GM12878 (cell line): ENCODE data around the gene CACNA2D3. TPM values are rescaled to one million over a fixed set of nuclear protein-coding genes. Genes with fewer than 3 reads are reported as not detected.

Experiments
- ATAC-seq: fragments of 200-7000 bp; cut with Tn5 transposase; 3 replicates; pipeline ENCODE4 v1.9.1; 2020; ENCODE audit warnings: mild to moderate bottlenecking, moderate library complexity
- BruUV-seq: library from RNA; stranded (reverse); fragments of 400-500 nt; replicated peaks from 2 replicates; lab custom pipeline; 2021; lab: Mats Ljungman, UMichigan
- CTCF ChIA-PET: fragments of 300-600 bp; sonication (Branson Sonifier 250); formaldehyde crosslinking; extraction: SDS; loops from one replicate; lab custom pipeline; 2021; ENCODE audit warnings: inconsistent platforms; lab: Yijun Ruan, JAX
- POLR2A ChIA-PET: fragments of 350-600 bp; formaldehyde crosslinking; extraction: SDS; loops from one replicate; lab custom pipeline; 2021; ENCODE audit warnings: inconsistent platforms; lab: Charles Lee
- RAD21 ChIA-PET: fragments of 300-600 bp; sonication (Branson Sonifier 250); formaldehyde crosslinking; loops from one replicate; lab custom pipeline; 2023; ENCODE audit warnings: antibody characterized with exemption; ENCODE audit not compliant: unreplicated experiment; lab: Charles Lee
- SMC1A ChIA-PET: fragments of 300-600 bp; sonication (Branson Sonifier 250); formaldehyde crosslinking; loops from one replicate; lab custom pipeline; 2023; ENCODE audit not compliant: unreplicated experiment, uncharacterized antibody; lab: Charles Lee
- DNase-seq: peaks from one replicate; pipeline ENCODE4 v3.0.0-alpha.2; 2011; ENCODE audit warnings: low read depth, low spot score
- FAIRE-seq: peaks from 3 replicates; lab custom pipeline; 2011; peaks lifted over from hg19 to GRCh38; lab: Jason Lieb, UNC
- H2AFZ ChIP-seq: 2 replicates; pipeline ENCODE4 v1.6.0; 2011; ENCODE audit warnings: low read depth, low read length, control low read depth; ENCODE audit not compliant: control insufficient read depth
- H3K27ac ChIP-seq: 2 replicates; pipeline ENCODE4 v1.5.1; 2011; ENCODE audit warnings: control low read depth; ENCODE audit not compliant: control insufficient read depth, insufficient read depth
- H3K27me3 ChIP-seq, 2 experiments: replicated peaks in 1 of 2; 2 replicates each; pipeline versions ENCODE4 v1.6.0 to v1.6.1; 2011; ENCODE audit warnings: low read length in 1 of 2; ENCODE audit not compliant: control insufficient read depth in 2 of 2, insufficient read depth in 2 of 2
- H3K36me3 ChIP-seq, 2 experiments: 2 replicates each; pipeline ENCODE4 v1.5.1; 2011; ENCODE audit warnings: low read length in 1 of 2; ENCODE audit not compliant: control insufficient read depth in 2 of 2, insufficient read depth in 2 of 2
- H3K4me1 ChIP-seq: 2 replicates; pipeline ENCODE4 v1.6.1; 2011; ENCODE audit warnings: mild to moderate bottlenecking, low read length, moderate library complexity, mixed read lengths; ENCODE audit not compliant: control insufficient read depth, insufficient read depth
- H3K4me2 ChIP-seq: 2 replicates; pipeline ENCODE4 v1.6.0; 2011; ENCODE audit warnings: control low read depth; ENCODE audit not compliant: control insufficient read depth, insufficient read depth
- H3K4me3 ChIP-seq: fragments of 200-600 bp; sonication (generic); 2 replicates; pipeline ENCODE4 v1.5.1; 2016
- H3K79me2 ChIP-seq: 2 replicates; pipeline ENCODE4 v1.6.0; 2011; ENCODE audit warnings: low read length; ENCODE audit not compliant: control insufficient read depth, insufficient read depth
- H3K9ac ChIP-seq: 2 replicates; pipeline ENCODE4 v1.8.0; 2011; ENCODE audit warnings: low read length, control low read depth, mixed read lengths; ENCODE audit not compliant: control insufficient read depth, insufficient read depth
- H3K9me3 ChIP-seq: replicated peaks from 3 replicates; pipeline ENCODE4 v1.5.1; 2011; ENCODE audit warnings: mild to moderate bottlenecking, low read length; ENCODE audit not compliant: control insufficient read depth, insufficient read depth
- H4K20me1 ChIP-seq: 2 replicates; pipeline ENCODE4 v1.6.0; 2011; ENCODE audit not compliant: control insufficient read depth, insufficient read depth
- BACH1 ChIP-seq: fragments of 450-650 bp; IDR thresholded peaks from 2 replicates; pipeline ENCODE4 v1.6.1; 2017; ENCODE audit warnings: mild to moderate bottlenecking, borderline replicate concordance
- BRCA1 ChIP-seq: IDR thresholded peaks from 2 replicates; pipeline ENCODE4 v1.6.1; 2011; ENCODE audit warnings: low read depth, low read length, improper control_type of control experiment
- CEBPB ChIP-seq, 2 experiments: fragments of 150-350 bp in 1 of 2; IDR thresholded peaks; 2 replicates each; pipeline ENCODE4 v1.6.1; 2012 to 2014; ENCODE audit warnings: low read depth in 2 of 2, low read length in 2 of 2, borderline replicate concordance in 1 of 2, inconsistent platforms in 1 of 2
- IRF3 ChIP-seq: fragments of 450-650 bp; IDR thresholded peaks from 2 replicates; pipeline ENCODE4 v1.6.1; 2014; ENCODE audit warnings: mild to moderate bottlenecking
- JUND ChIP-seq: IDR thresholded peaks from 2 replicates; pipeline ENCODE4 v1.6.1; 2012; ENCODE audit warnings: low read depth, mild to moderate bottlenecking, low read length, improper control_type of control experiment, moderate library complexity
- KAT2A ChIP-seq: conservative IDR thresholded peaks from 2 replicates; pipeline ENCODE4 v1.6.1; 2011; ENCODE audit warnings: low read depth, low read length; ENCODE audit not compliant: control insufficient read depth
- KLF5 ChIP-seq: fragments of 450-650 bp; IDR thresholded peaks from 2 replicates; pipeline ENCODE4 v1.6.1; 2014; ENCODE audit warnings: mild to moderate bottlenecking; ENCODE audit not compliant: partially characterized antibody
- MAX ChIP-seq: IDR thresholded peaks from 2 replicates; pipeline ENCODE4 v1.6.1; 2012; ENCODE audit warnings: low read depth, low read length, improper control_type of control experiment
- MTA3 ChIP-seq: IDR thresholded peaks from 2 replicates; pipeline ENCODE4 v1.6.1; 2012; ENCODE audit warnings: low read length, inconsistent platforms, borderline replicate concordance
- PAX8 ChIP-seq: fragments of 450-650 bp; IDR thresholded peaks from 2 replicates; pipeline ENCODE4 v1.6.1; 2017; ENCODE audit warnings: mild to moderate bottlenecking, moderate library complexity
- POLR2A ChIP-seq: IDR thresholded peaks from 2 replicates; pipeline ENCODE4 v1.6.1; 2011; ENCODE audit warnings: low read depth, mild to moderate bottlenecking, low read length
- POLR2AphosphoS5 ChIP-seq: IDR thresholded peaks from 2 replicates; pipeline ENCODE4 v1.6.1; 2011; ENCODE audit warnings: mild to moderate bottlenecking, low read length, inconsistent platforms
- RB1 ChIP-seq: fragments of 450-650 bp; formaldehyde crosslinking; IDR thresholded peaks from 2 replicates; pipeline ENCODE4 v1.6.1; 2017; ENCODE audit warnings: mild to moderate bottlenecking, borderline replicate concordance
- SRF ChIP-seq, 2 experiments: IDR thresholded peaks; 2 replicates each; pipeline ENCODE4 v1.6.1; 2011; ENCODE audit warnings: low read depth in 2 of 2, low read length in 2 of 2, mild to moderate bottlenecking in 1 of 2, moderate library complexity in 1 of 2
- STAT1 ChIP-seq: fragments of 450-650 bp; conservative IDR thresholded peaks from 2 replicates; pipeline ENCODE4 v1.6.1; 2014; ENCODE audit warnings: antibody characterized with exemption, mild to moderate bottlenecking
- WGBS: methylation state at CpG from one replicate; pipeline ENCODE4 v1.1.6; 2016; ENCODE audit warnings: low lambda C conversion rate; ENCODE audit not compliant: insufficient replicate concordance, insufficient coverage; ENCODE audit errors: missing lambda C conversion rate; 5-methylcytosine and 5-hydroxymethylcytosine counted together
- in situ Hi-C: fragments of 300-500 bp; cut with MboI; formaldehyde crosslinking; loops from 9 replicates; pipeline ENCODE4 v1.14.3; 2018; ENCODE audit warnings: mixed read lengths
- intact Hi-C: fragments of 100-400 bp; cut with micrococcal nuclease; formaldehyde crosslinking; loops from one replicate; pipeline ENCODE4 v1.14.2; 2022; ENCODE audit not compliant: unreplicated experiment
- polyA plus RNA-seq, 11 experiments: library from polyadenylated mRNA; depleted of rRNA in 4 of 11; unstranded in 6 of 11; stranded (reverse) in 5 of 11; fragments of >200 nt; fragmentation: Nextera tagmentation in 4 of 11; fragmentation: Illumina TruSeq in 1 of 11; extraction: Ambion mirVana in 4 of 11; extraction: Trizol in 1 of 11; gene quantifications; 1 replicate in 1 of 11; 2 replicates in 10 of 11; pipeline versions ENCODE4 v1.2.1 to v1.2.3, GENCODE V29; 2011 to 2016; ENCODE audit warnings: inconsistent platforms in 2 of 11, missing spikeins in 2 of 11, low read depth in 1 of 11
- total RNA-seq, 4 experiments: library from RNA; depleted of rRNA in 3 of 4; stranded (reverse); fragments of >200 nt in 3 of 4; fragmentation: Illumina TruSeq in 1 of 4; extraction: Trizol in 1 of 4; gene quantifications; 2 replicates each; pipeline versions ENCODE4 v1.2.1 to v1.2.3, GENCODE V29; 2013 to 2021
- TF ChIP-seq, protein P1 (sequence below): fragments of 450-650 bp; formaldehyde crosslinking; IDR thresholded peaks from 2 replicates; pipeline ENCODE4 v1.4.0; 2022; ENCODE audit warnings: mild to moderate bottlenecking, moderate library complexity

CACNA2D3 gene
- total and polyA plus RNA-seq, 10 of the 15 experiments (the other 5 are each of a cell fraction or from before 2014, with no cell fraction given), result not detected

- ChIA-PET CTCF (no interaction called here), RAD21 (no interaction called here), SMC1A (no interaction called here), POLR2A (no interaction called here)
- ATAC-seq, result no peak
- H4K20me1 ChIP-seq, result no peaks in the 10 kb centered on the region
- FAIRE-seq, result no peak
- H3K36me3 ChIP-seq, result no peaks in the 10 kb centered on the region
- WGBS, result 3% methylated on average over 2 of the region's 2 CpGs
- H3K79me2 ChIP-seq, result no peaks in the 10 kb centered on the region
- no peak for TF ChIP-seq BACH1
- TF ChIP-seq RB1, result no peak
- TF ChIP-seq JUND, result no peak
- no peak for TF ChIP-seq CEBPB (IDR thresholded peaks at IDR 0.05; ENCODE audit: borderline replicate concordance in 1 of 2, low read depth in 2 of 2, low read length in 2 of 2)
- TF ChIP-seq IRF3, result no peak
- no peak for TF ChIP-seq PAX8
- TF ChIP-seq POLR2AphosphoS5, result no peak
- no peak for TF ChIP-seq POLR2A
- H2AFZ ChIP-seq, result no peak overlapping the region
- H3K27me3 ChIP-seq, result no peaks in the 10 kb centered on the region; a peak in 1 of 4 replicates
- no peak overlapping the region for H3K4me3 ChIP-seq
- H3K9ac ChIP-seq, result no peak overlapping the region
- intact Hi-C loops, result no loop called here
- no peaks in the 10 kb centered on the region for H3K9me3 ChIP-seq
- H3K4me2 ChIP-seq, result no peak overlapping the region
- BruUV-seq, result no TSS peak
- in situ Hi-C loops, result no loop called here
- no peak overlapping the region for H3K27ac ChIP-seq
- DNase-seq, result no peak
- no peaks in the 10 kb centered on the region for H3K4me1 ChIP-seq
Measured at GRCh38 chr3:54259636-54260035, 137.3 kb downstream of the CACNA2D3 start.

DNA sequence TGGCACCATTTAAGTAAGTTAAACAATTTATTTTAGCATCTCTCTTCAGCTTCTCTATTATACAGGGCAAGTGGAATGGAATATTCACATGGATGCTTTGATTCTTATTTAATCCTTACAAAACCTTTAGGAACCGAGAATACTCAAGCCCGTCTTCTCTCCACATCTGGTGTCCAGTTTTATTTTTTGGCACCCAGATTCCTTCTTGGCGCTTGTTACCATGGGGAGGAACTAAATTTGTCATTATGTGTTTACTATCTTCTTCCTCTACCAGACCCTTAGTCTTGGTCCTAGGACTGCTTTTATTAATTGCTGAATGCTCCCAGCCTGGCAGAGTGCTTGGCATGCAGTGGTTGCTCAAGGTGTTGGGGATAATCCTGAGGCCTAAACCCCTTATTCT, 138.8 kb downstream of the CACNA2D3 start:
- H3K9ac ChIP-seq, result no peak overlapping the region
- DNase-seq (no peak), FAIRE-seq (no peak), ATAC-seq (no peak)
- no peaks in the 10 kb centered on the region for H3K79me2 ChIP-seq
- no peak overlapping the region for H3K4me2 ChIP-seq
- no peak overlapping the region for H2AFZ ChIP-seq
- H3K36me3 ChIP-seq, result no peaks in the 10 kb centered on the region
- no peak overlapping the region for H3K27ac ChIP-seq
- no peak overlapping the region for H3K4me3 ChIP-seq
- no peaks in the 10 kb centered on the region for H3K9me3 ChIP-seq
- in situ Hi-C loops (no loop called here), intact Hi-C loops (no loop called here)
- CTCF ChIA-PET, result no interaction called here
- no peaks in the 10 kb centered on the region; a peak in 1 of 4 replicates for H3K27me3 ChIP-seq
- 31% methylated on average over 3 of the region's 3 CpGs for WGBS
- POLR2A ChIA-PET, result no interaction called here
- RAD21 ChIA-PET, result no interaction called here
- no peaks in the 10 kb centered on the region for H3K4me1 ChIP-seq
- BruUV-seq, result no TSS peak
- H4K20me1 ChIP-seq, result no peaks in the 10 kb centered on the region
- SMC1A ChIA-PET, result no interaction called here
- no peak for TF ChIP-seq MTA3
- TF ChIP-seq CEBPB (IDR thresholded peaks at IDR 0.05; ENCODE audit: borderline replicate concordance in 1 of 2, low read depth in 2 of 2, low read length in 2 of 2), result no peak
- TF ChIP-seq KAT2A, result no peak
- no peak for TF ChIP-seq BRCA1
- TF ChIP-seq, protein P1, sequence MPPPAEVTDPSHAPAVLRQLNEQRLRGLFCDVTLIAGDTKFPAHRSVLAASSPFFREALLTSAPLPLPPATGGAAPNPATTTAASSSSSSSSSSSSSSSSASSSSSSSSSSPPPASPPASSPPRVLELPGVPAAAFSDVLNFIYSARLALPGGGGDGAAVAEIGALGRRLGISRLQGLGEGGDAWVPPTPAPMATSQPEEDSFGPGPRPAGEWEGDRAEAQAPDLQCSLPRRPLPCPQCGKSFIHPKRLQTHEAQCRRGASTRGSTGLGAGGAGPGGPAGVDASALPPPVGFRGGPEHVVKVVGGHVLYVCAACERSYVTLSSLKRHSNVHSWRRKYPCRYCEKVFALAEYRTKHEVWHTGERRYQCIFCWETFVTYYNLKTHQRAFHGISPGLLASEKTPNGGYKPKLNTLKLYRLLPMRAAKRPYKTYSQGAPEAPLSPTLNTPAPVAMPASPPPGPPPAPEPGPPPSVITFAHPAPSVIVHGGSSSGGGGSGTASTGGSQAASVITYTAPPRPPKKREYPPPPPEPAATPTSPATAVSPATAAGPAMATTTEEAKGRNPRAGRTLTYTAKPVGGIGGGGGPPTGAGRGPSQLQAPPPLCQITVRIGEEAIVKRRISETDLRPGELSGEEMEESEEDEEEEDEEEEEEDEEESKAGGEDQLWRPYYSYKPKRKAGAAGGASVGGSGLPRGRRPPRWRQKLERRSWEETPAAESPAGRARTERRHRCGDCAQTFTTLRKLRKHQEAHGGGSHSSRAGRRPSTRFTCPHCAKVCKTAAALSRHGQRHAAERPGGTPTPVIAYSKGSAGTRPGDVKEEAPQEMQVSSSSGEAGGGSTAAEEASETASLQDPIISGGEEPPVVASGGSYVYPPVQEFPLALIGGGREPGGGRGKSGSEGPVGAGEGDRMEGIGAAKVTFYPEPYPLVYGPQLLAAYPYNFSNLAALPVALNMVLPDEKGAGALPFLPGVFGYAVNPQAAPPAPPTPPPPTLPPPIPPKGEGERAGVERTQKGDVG (CRISPR knock-in tag), result no peak
- no peak for TF ChIP-seq KLF5
- TF ChIP-seq STAT1, result no peak
- no peak for TF ChIP-seq MAX
- TF ChIP-seq SRF (IDR thresholded peaks at IDR 0.05; ENCODE audit: low read depth in 2 of 2, low read length in 2 of 2), result no peak
